DND-41 (cell line): Measurements from ENCODE around the gene FSIP2.

Source experiments
- ATAC-seq: fragments of 200-7000 bp; cut with Tn5 transposase; 3 replicates; pipeline ENCODE4 v1.9.1; 2021; ENCODE audit warnings: low read depth; ENCODE audit not compliant: insufficient read depth
- DNase-seq: peaks from one replicate; pipeline ENCODE4 v3.0.0-alpha.2; 2020
- H2AFZ ChIP-seq: 2 replicates; pipeline ENCODE4 v1.6.0; 2012; ENCODE audit warnings: low read depth, low read length
- H3K27ac ChIP-seq: 2 replicates; pipeline ENCODE4 v1.5.1; 2012; ENCODE audit warnings: low read length, inconsistent platforms
- H3K27me3 ChIP-seq: fragments of 200-600 bp; sonication (generic); 2 replicates; pipeline ENCODE4 v1.6.0; 2012; ENCODE audit warnings: low read length, mild to moderate bottlenecking, inconsistent platforms; ENCODE audit not compliant: insufficient read depth, poor library complexity
- H3K36me3 ChIP-seq: 2 replicates; pipeline ENCODE4 v1.5.1; 2012; ENCODE audit warnings: low read length, inconsistent platforms; ENCODE audit not compliant: insufficient read depth
- H3K4me1 ChIP-seq: 2 replicates; pipeline ENCODE4 v1.5.1; 2012; ENCODE audit warnings: mild to moderate bottlenecking, low read length; ENCODE audit not compliant: insufficient read depth
- H3K4me2 ChIP-seq: 2 replicates; pipeline ENCODE4 v1.6.0; 2012; ENCODE audit warnings: mild to moderate bottlenecking, moderate library complexity, low read length, inconsistent platforms; ENCODE audit not compliant: insufficient read depth
- H3K4me3 ChIP-seq, 2 experiments: fragments of 200-600 bp in 1 of 2; shearing (Covaris generic) in 1 of 2; 2 replicates each; pipeline ENCODE4 v1.5.1; 2012 to 2016; ENCODE audit warnings: inconsistent platforms in 2 of 2, low read length in 2 of 2, mild to moderate bottlenecking in 2 of 2, low read depth in 1 of 2, moderate library complexity in 1 of 2
- H3K79me2 ChIP-seq: 2 replicates; pipeline ENCODE4 v1.6.0; 2012; ENCODE audit warnings: low read length, inconsistent platforms; ENCODE audit not compliant: insufficient read depth
- H3K9ac ChIP-seq: 2 replicates; pipeline ENCODE4 v1.6.0; 2012; ENCODE audit warnings: low read depth, mild to moderate bottlenecking, inconsistent platforms, low read length, moderate library complexity
- H3K9me3 ChIP-seq: 2 replicates; pipeline ENCODE4 v1.5.1; 2012; ENCODE audit warnings: low read length, moderate library complexity, mild to moderate bottlenecking, inconsistent platforms; ENCODE audit not compliant: insufficient read depth, severe bottlenecking
- H4K20me1 ChIP-seq: 2 replicates; pipeline ENCODE4 v1.6.0; 2012; ENCODE audit warnings: low read length; ENCODE audit not compliant: insufficient read depth
- CTCF ChIP-seq: IDR thresholded peaks from 2 replicates; pipeline ENCODE4 v1.5.1; 2012; ENCODE audit warnings: borderline replicate concordance, low read length, moderate library complexity, mild to moderate bottlenecking; ENCODE audit not compliant: poor library complexity, severe bottlenecking; ENCODE audit errors: extremely low read depth
- EZH2 ChIP-seq: IDR thresholded peaks from 3 replicates; pipeline ENCODE4 v1.6.1; 2012; ENCODE audit warnings: borderline replicate concordance, low read depth, mild to moderate bottlenecking, moderate library complexity, low read length, inconsistent platforms; ENCODE audit not compliant: severe bottlenecking

The FSIP2 gene

GRCh38 chr2:185876234-185876633 lies 137.6 kb downstream of the FSIP2 start:
- TF ChIP-seq CTCF (no peak), EZH2 (no peak)
- Histone ChIP-seq H3K4me1 (no peaks in the 10 kb centered on the region), H3K27me3 (no peaks in the 10 kb centered on the region), H3K4me3 (no peak overlapping the region), H4K20me1 (no peaks in the 10 kb centered on the region), H3K9ac (no peak overlapping the region), H3K9me3 (no peaks in the 10 kb centered on the region), H3K4me2 (no peak overlapping the region), H2AFZ (no peak overlapping the region), H3K79me2 (no peaks in the 10 kb centered on the region), H3K36me3 (no peaks in the 10 kb centered on the region), H3K27ac (no peak overlapping the region)
- ATAC-seq (no peak), DNase-seq (no peak)

- H3K27ac ChIP-seq, result no peak overlapping the region
- H3K4me2 ChIP-seq, result no peak overlapping the region
- H3K9me3 ChIP-seq, result no peaks in the 10 kb centered on the region
- no peaks in the 10 kb centered on the region for H3K4me1 ChIP-seq
- no peak overlapping the region for H3K4me3 ChIP-seq
- H4K20me1 ChIP-seq, result no peaks in the 10 kb centered on the region
- ATAC-seq, result no peak
- DNase-seq, result no peak
- no peaks in the 10 kb centered on the region for H3K27me3 ChIP-seq
- H3K36me3 ChIP-seq, result no peaks in the 10 kb centered on the region
- H3K79me2 ChIP-seq, result no peaks in the 10 kb centered on the region
- H2AFZ ChIP-seq, result no peak overlapping the region
- no peak overlapping the region for H3K9ac ChIP-seq
- TF ChIP-seq EZH2 (no peak), CTCF (no peak)
Measured at GRCh38 chr2:185880396-185880795, 141.8 kb downstream of the FSIP2 start.
